Osteoblast (primary cell): ENCODE measurements around the gene OR51B5. TPM values are rescaled to one million over a fixed set of nuclear protein-coding genes. Genes with fewer than 3 reads are reported as not detected.

Experiments
- DNase-seq: peaks from one replicate; pipeline ENCODE4 v3.0.0; 2011; ENCODE audit warnings: low spot score, mixed read lengths; ENCODE audit not compliant: insufficient read length; ENCODE audit errors: missing footprints
- H2AFZ ChIP-seq: 2 replicates; pipeline ENCODE4 v1.6.0; 2011; ENCODE audit warnings: mild to moderate bottlenecking, low read length
- H3K27ac ChIP-seq: 2 replicates; pipeline ENCODE4 v1.5.1; 2011; ENCODE audit warnings: mild to moderate bottlenecking, low read depth, low read length, moderate library complexity
- H3K27me3 ChIP-seq: 2 replicates; pipeline ENCODE4 v1.6.0; 2012; ENCODE audit warnings: mild to moderate bottlenecking, control low read depth, inconsistent platforms, low read length, moderate library complexity; ENCODE audit not compliant: insufficient read depth
- H3K36me3 ChIP-seq: 2 replicates; pipeline ENCODE4 v1.5.1; 2011; ENCODE audit warnings: mild to moderate bottlenecking, low read length, control low read depth, moderate library complexity; ENCODE audit not compliant: insufficient read depth
- H3K4me1 ChIP-seq: 2 replicates; pipeline ENCODE4 v1.5.1; 2011; ENCODE audit warnings: mild to moderate bottlenecking, low read length, control low read depth, moderate library complexity; ENCODE audit not compliant: insufficient read depth
- H3K4me2 ChIP-seq: 2 replicates; pipeline ENCODE4 v1.6.0; 2011; ENCODE audit warnings: mild to moderate bottlenecking, low read length; ENCODE audit not compliant: insufficient read depth
- H3K4me3 ChIP-seq: fragments of 200-600 bp; sonication (generic); 3 replicates; pipeline ENCODE4 v1.5.1; 2012; ENCODE audit warnings: mild to moderate bottlenecking, low read length, inconsistent platforms; ENCODE audit not compliant: insufficient read depth
- H3K79me2 ChIP-seq: 2 replicates; pipeline ENCODE4 v1.6.0; 2012; ENCODE audit warnings: mild to moderate bottlenecking, low read length, control low read depth, inconsistent platforms; ENCODE audit not compliant: insufficient read depth
- H3K9me3 ChIP-seq: 2 replicates; pipeline ENCODE4 v1.5.1; 2011; ENCODE audit warnings: low read depth, low read length, control low read depth
- H4K20me1 ChIP-seq: 2 replicates; pipeline ENCODE4 v1.6.0; 2012; ENCODE audit warnings: mild to moderate bottlenecking, low read length, control low read depth; ENCODE audit not compliant: insufficient read depth
- total RNA-seq: library from RNA; depleted of rRNA; stranded (reverse); fragments of >200 nt; gene quantifications from 2 replicates; pipeline ENCODE4 v1.2.3, GENCODE V29; 2012
- TF ChIP-seq, protein P1 (sequence below): IDR thresholded peaks from 2 replicates; pipeline ENCODE4 v1.5.1; 2011; ENCODE audit warnings: mild to moderate bottlenecking, low read depth, low read length, moderate library complexity; ENCODE audit errors: extremely low read depth

The OR51B5 gene, protein sequence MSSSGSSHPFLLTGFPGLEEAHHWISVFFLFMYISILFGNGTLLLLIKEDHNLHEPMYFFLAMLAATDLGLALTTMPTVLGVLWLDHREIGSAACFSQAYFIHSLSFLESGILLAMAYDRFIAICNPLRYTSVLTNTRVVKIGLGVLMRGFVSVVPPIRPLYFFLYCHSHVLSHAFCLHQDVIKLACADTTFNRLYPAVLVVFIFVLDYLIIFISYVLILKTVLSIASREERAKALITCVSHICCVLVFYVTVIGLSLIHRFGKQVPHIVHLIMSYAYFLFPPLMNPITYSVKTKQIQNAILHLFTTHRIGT
- not detected in 2 replicates for total RNA-seq

DNA sequence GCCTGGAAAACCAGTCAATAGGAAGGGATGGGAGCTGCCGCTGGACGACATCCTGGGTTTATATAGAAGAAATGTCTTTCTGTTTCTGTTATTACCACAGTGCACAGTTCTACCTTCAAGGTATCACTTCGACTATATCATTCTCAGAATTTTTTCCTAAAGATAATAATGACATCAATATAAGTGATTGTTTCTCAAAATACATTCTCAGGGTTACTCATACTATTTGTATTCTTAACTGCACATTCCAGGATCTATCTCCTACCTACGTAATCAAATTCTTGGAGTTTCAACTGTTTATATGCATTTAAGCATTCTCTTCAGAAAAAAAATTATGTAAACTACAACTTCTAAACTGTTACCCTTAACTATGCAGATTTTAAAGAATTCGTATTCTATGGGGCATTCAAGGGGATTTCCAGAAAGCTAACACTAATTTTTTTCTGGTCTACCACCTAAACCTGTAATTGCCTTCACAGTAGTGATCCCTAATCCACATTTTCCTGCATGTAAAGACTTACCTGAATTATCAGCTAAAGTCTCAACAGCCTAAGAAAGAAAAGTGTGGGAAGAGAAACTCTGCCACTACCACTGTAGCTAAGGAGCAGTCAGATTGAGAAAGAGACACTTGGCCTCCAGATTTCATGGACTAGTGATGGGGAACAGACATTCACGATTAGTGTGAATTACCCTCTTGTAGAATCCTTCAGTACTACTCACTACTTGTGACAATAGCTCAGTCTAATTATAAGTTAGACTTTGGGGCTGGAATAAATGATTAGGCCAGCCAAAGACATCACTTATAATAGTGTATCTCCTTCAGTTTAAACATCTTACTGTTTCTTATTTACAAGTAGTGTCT is at the start of gene OR51B5:
OR51B5 (minus strand) TSS at position 51 of the 862 bp plus-strand sequence; CDS start at position 51, 0 bp downstream.
- no peak within 1 kb of the TSS for H2AFZ ChIP-seq
- no peak for DNase-seq
- H3K36me3 ChIP-seq = no peaks in the 10 kb centered on the region
- no peak within 1 kb of the TSS for H3K4me3 ChIP-seq
- peaks cover 26% of the 10 kb centered on the region for H3K4me1 ChIP-seq
- no peaks in the 10 kb centered on the region for H3K9me3 ChIP-seq
- no peaks in the 10 kb centered on the region for H3K27me3 ChIP-seq
- TF ChIP-seq, protein P1, sequence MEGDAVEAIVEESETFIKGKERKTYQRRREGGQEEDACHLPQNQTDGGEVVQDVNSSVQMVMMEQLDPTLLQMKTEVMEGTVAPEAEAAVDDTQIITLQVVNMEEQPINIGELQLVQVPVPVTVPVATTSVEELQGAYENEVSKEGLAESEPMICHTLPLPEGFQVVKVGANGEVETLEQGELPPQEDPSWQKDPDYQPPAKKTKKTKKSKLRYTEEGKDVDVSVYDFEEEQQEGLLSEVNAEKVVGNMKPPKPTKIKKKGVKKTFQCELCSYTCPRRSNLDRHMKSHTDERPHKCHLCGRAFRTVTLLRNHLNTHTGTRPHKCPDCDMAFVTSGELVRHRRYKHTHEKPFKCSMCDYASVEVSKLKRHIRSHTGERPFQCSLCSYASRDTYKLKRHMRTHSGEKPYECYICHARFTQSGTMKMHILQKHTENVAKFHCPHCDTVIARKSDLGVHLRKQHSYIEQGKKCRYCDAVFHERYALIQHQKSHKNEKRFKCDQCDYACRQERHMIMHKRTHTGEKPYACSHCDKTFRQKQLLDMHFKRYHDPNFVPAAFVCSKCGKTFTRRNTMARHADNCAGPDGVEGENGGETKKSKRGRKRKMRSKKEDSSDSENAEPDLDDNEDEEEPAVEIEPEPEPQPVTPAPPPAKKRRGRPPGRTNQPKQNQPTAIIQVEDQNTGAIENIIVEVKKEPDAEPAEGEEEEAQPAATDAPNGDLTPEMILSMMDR = no peak
- H3K79me2 ChIP-seq = no peaks in the 10 kb centered on the region
- H3K27ac ChIP-seq = peak within 1 kb of the TSS; percentile 58
- no peak within 1 kb of the TSS for H3K4me2 ChIP-seq
- no peaks in the 10 kb centered on the region for H4K20me1 ChIP-seq

DNA sequence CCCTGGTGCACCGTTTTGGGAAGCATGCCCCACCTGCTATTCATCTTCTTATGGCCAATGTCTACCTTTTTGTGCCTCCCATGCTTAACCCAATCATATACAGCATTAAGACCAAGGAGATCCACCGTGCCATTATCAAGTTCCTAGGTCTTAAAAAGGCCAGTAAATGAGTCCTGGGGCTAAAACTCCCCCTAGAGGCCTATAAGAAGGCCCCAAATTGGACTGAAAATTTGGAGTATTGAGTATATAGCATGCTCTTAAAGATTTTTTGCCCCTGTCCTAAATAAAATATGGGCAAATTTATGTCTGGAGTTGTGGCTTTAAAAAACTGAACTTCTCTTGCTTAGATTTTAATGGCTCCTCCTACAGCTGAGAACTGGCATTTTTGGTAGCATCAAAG is 46.9 kb upstream of the OR51B5 start:
- TF ChIP-seq, protein P1 = peak; percentile 23

DNA sequence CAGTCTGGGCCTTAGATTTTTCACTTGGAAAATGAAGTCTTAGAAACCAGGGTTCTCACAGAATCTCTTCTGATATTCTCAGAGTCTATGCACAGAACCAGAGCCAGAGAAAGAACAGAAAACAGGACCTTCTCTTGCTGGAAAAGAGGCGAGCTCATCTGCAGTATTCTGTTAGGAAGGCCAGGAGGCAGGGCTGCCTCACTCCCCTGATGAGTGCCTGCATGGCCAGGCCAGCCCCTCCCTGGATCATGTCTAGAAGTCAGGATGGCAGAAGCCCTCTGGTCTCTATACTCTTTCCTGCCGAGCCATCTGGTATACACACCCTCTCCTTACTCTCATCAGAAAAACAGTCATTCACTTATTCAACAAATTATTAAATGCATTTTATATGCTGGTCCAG is 41.0 kb upstream of the OR51B5 start:
- Histone ChIP-seq H4K20me1 (no peaks in the 10 kb centered on the region), H3K4me1 (no peaks in the 10 kb centered on the region), H3K27me3 (no peaks in the 10 kb centered on the region), H3K9me3 (no peaks in the 10 kb centered on the region), H2AFZ (no peak overlapping the region), H3K4me3 (no peak overlapping the region), H3K27ac (no peak overlapping the region), H3K4me2 (no peak overlapping the region), H3K36me3 (no peaks in the 10 kb centered on the region), H3K79me2 (no peaks in the 10 kb centered on the region)
- TF ChIP-seq, protein P1 = no peak
- DNase-seq = no peak

More for the DNA sequence above, 46.9 kb upstream of the OR51B5 start:
- Histone ChIP-seq H4K20me1 (no peaks in the 10 kb centered on the region), H3K4me1 (no peaks in the 10 kb centered on the region), H3K79me2 (no peaks in the 10 kb centered on the region), H2AFZ (no peak overlapping the region), H3K27ac (no peak overlapping the region), H3K4me3 (no peak overlapping the region), H3K27me3 (no peaks in the 10 kb centered on the region), H3K36me3 (no peaks in the 10 kb centered on the region), H3K4me2 (no peak overlapping the region), H3K9me3 (no peaks in the 10 kb centered on the region)
- DNase-seq = no peak

DNA sequence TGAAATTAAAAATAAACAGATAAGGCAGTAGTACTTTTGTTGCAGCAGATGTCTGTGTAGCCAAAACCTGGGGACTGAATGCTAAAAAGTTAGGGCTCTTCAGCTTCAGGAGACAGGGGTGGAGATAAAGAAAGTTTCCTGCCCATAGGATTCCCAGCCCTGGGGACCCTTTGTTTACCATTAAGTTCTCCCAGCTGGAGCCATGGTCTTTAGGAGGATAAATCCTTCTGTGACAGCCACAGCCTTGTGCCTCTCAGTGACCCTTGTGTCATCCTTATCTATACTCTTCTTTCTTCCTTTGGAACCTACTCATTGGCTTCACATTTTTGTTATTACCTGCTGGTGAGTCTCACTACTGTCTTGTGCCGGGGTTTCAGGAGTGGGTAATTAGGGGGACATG is 40.3 kb upstream of the OR51B5 start, which contains the start of gene OR51M1:
OR51M1 (plus strand) TSS at position 237 of the 400 bp plus-strand sequence. CDS start 5,587 bp downstream, outside the sequence.
- H3K9me3 ChIP-seq = no peaks in the 10 kb centered on the region
- no peak within 1 kb of the TSS for H3K27ac ChIP-seq
- no peak within 1 kb of the TSS for H2AFZ ChIP-seq
- no peak within 1 kb of the TSS for H3K4me2 ChIP-seq
- TF ChIP-seq, protein P1 = no peak
- no peaks in the 10 kb centered on the region for H4K20me1 ChIP-seq
- no peaks in the 10 kb centered on the region for H3K79me2 ChIP-seq
- no peaks in the 10 kb centered on the region for H3K4me1 ChIP-seq
- peak; percentile 17 for DNase-seq
- H3K36me3 ChIP-seq = no peaks in the 10 kb centered on the region
- H3K27me3 ChIP-seq = no peaks in the 10 kb centered on the region
- no peak within 1 kb of the TSS for H3K4me3 ChIP-seq
